Testis (tissue), 3 donors: Measurements from ENCODE around the gene TRRAP. TPM values are rescaled to one million over a fixed set of nuclear protein-coding genes. Genes with fewer than 3 reads are reported as not detected.

ENCODE experiments used
- DNase-seq: peaks from one replicate; pipeline ENCODE4 v3.0.0-alpha.2; 2019
- H3K27ac ChIP-seq, 2 donors: fragments of 200-600 bp; sonication (generic); one replicate each; pipeline ENCODE4 v1.5.1; 2019
- H3K27me3 ChIP-seq: fragments of 200-600 bp; sonication (generic); one replicate; pipeline ENCODE4 v1.5.1; 2019
- H3K36me3 ChIP-seq: fragments of 200-600 bp; sonication (generic); one replicate; pipeline ENCODE4 v1.5.1; 2017; ENCODE audit warnings: low read depth; ENCODE audit errors: missing control alignments
- H3K4me1 ChIP-seq: fragments of 200-600 bp; sonication (generic); one replicate; pipeline ENCODE4 v1.5.1; 2019
- H3K4me3 ChIP-seq, 2 donors: fragments of 200-600 bp; sonication (generic); one replicate each; pipeline ENCODE4 v1.5.1; 2017 to 2019
- H3K9me3 ChIP-seq: fragments of 200-600 bp; sonication (generic); one replicate; pipeline ENCODE4 v1.5.1; 2017
- CTCF ChIP-seq, 3 experiments: fragments of 450-650 bp in 2 of 3; fragments of 200-600 bp in 1 of 3; sonication (generic) in 1 of 3; IDR thresholded peaks; one replicate each; pipeline ENCODE4 v1.5.1; 2016 to 2019; ENCODE audit warnings: antibody characterized with exemption in 3 of 3, mild to moderate bottlenecking in 2 of 3, moderate library complexity in 1 of 3
- POLR2A ChIP-seq: fragments of 450-650 bp; IDR thresholded peaks from one replicate; pipeline ENCODE4 v1.6.1; 2017; ENCODE audit warnings: antibody characterized with exemption, mild to moderate bottlenecking, moderate library complexity
- WGBS, 2 donors: methylation state at CpG; one replicate each; pipeline ENCODE4 v1.1.5; 2018; 5-methylcytosine and 5-hydroxymethylcytosine counted together
- intact Hi-C: fragments of 100-400 bp; cut with DNase I; formaldehyde crosslinking; loops from one replicate; pipeline ENCODE4 v1.15.1; 2023; ENCODE audit warnings: low total_unique reads
- polyA plus RNA-seq: library from polyadenylated mRNA; stranded (reverse); fragments of 350-450 nt; fragmentation: Illumina TruSeq; extraction: RNeasy Lipid Tissue Mini Kit (QIAGEN cat#74804); gene quantifications from one replicate; pipeline ENCODE4 v1.2.3, GENCODE V29; 2014; ENCODE audit warnings: low read depth, low replicate concordance; ENCODE audit not compliant: insufficient read depth
- total RNA-seq, 2 donors: library from RNA; depleted of rRNA; stranded (reverse); fragments of >200 nt; gene quantifications; one replicate each; pipeline ENCODE4 v1.2.3, GENCODE V29; 2016

Gene TRRAP
- total and polyA plus RNA-seq, 3 donors from 2014 or later, result 45.6 to 120 (median 119) TPM

DNA sequence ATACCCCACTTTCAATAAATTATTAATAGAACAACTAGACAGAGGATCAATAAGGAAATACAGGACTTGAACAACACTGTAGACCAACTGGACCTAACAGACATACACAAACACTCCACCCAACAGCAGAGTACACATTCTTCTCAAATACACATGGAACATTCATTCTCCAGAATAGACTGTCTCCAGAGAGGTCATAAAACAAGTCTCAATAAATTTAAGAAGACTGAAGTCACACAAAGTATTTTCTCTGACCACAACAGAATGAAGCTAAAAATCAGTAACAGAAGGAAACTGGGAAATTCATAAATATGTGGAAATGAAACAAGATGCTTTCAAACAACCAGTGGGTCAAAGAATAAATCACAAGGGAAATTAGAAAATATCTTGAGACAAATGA lies 145.7 kb downstream of the TRRAP start:
- TF ChIP-seq CTCF (IDR thresholded peaks at IDR 0.05) (no peak), POLR2A (no peak)
- Histone ChIP-seq H3K27ac (peak overlapping the region in 1 of 2 donors; percentile 62), H3K4me1 (no peaks in the 10 kb centered on the region), H3K4me3 (no peak overlapping the region), H3K27me3 (no peaks in the 10 kb centered on the region), H3K36me3 (no peaks in the 10 kb centered on the region), H3K9me3 (no peaks in the 10 kb centered on the region)
- intact Hi-C loops, result no loop called here
- no peak for DNase-seq

GRCh38 chr7:99027241-99027640 lies 148.9 kb downstream of the TRRAP start:
- no peak overlapping the region for H3K27ac ChIP-seq
- no peaks in the 10 kb centered on the region for H3K9me3 ChIP-seq
- no peak overlapping the region for H3K4me3 ChIP-seq
- no peak for TF ChIP-seq CTCF (IDR thresholded peaks at IDR 0.05)
- TF ChIP-seq POLR2A, result no peak
- DNase-seq, result no peak
- intact Hi-C loops, result no loop called here
- H3K27me3 ChIP-seq, result no peaks in the 10 kb centered on the region
- 66 to 71% methylated on average over 3 of the region's 3 CpGs for WGBS, 2 donors
- H3K36me3 ChIP-seq, result no peaks in the 10 kb centered on the region
- peaks cover 13% of the 10 kb centered on the region for H3K4me1 ChIP-seq

DNA sequence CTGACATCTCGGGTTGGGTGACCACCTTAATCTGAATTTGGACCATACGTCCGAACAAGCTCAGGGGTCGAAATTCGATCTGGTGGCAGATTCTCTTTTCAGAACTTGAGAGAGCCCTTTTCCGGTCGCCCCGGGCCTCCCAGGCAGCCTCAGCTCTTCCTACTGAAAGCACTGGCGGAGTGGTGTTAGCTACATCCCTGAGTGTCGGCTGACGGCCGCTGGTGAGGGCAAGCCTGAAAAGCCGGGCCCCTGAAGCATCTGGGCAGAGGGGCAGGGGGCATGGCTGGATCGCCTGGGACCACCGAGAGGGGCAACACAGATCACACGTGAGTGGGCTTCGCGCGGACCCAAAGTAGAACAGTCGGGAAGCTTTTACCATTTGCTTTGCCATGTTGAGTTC lies 149.5 kb downstream of the TRRAP start:
- H3K4me3 ChIP-seq, result no peak overlapping the region
- peaks cover 13% of the 10 kb centered on the region for H3K4me1 ChIP-seq
- DNase-seq, result peak; percentile 11
- H3K27me3 ChIP-seq, result no peaks in the 10 kb centered on the region
- no peak overlapping the region for H3K27ac ChIP-seq
- 92% methylated on average over 19 to 20 of the region's 20 CpGs for WGBS, 2 donors
- H3K36me3 ChIP-seq, result no peaks in the 10 kb centered on the region
- intact Hi-C loops, result no loop called here
- H3K9me3 ChIP-seq, result no peaks in the 10 kb centered on the region
- TF ChIP-seq CTCF (IDR thresholded peaks at IDR 0.05) (no peak), POLR2A (no peak)

DNA sequence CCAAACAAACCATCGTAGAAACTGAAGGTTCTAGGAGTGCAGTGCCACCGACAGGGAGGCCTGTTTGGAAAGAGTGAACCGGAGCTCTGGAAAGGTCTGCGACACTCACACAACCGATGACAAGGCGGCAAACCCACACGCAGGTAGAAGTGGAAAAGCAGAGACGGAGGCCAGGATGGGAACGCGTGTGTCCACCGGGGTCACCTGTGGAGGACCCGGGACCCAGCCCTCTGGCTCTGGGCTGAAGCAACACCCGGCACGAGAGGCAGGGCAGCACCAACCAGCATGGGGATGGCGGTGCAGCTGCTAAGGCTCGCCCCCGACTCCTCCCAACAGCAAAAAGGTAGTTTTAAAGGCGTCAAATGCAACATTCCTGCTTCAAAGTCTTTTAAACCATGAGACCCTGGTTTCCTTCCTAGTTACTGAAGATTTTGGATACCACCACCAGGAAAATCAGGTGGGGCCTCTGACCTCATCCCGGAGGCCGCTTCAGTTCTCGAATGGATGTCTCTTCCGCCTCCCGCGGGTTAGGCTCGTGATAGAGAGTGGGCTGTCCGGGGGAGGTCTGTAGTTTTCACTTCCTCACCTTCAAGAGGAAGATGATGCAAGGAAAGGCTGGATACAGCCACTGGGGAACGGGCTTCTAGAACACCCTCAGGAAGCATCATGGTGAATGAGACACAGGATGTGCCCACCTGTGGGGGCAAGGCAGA lies 150.1 kb downstream of the TRRAP start:
- no peaks in the 10 kb centered on the region for H3K9me3 ChIP-seq
- H3K4me3 ChIP-seq, result no peak overlapping the region
- intact Hi-C loops, result no loop called here
- H3K36me3 ChIP-seq, result no peaks in the 10 kb centered on the region
- H3K27ac ChIP-seq, result no peak overlapping the region
- DNase-seq, result peak; percentile 13
- H3K4me1 ChIP-seq, result peaks cover 13% of the 10 kb centered on the region
- TF ChIP-seq CTCF (IDR thresholded peaks at IDR 0.05) (no peak), POLR2A (no peak)
- 94 to 95% methylated on average over 27 of the region's 27 CpGs for WGBS, 2 donors
- H3K27me3 ChIP-seq, result no peaks in the 10 kb centered on the region
